Renal cortical epithelial cell (primary cell): ENCODE data around the gene SPATA31A3. TPM values are rescaled to one million over a fixed set of nuclear protein-coding genes. Genes with fewer than 3 reads are reported as not detected.
"Not testable (repeated sequence)": the region's sequence is repeated elsewhere in the genome, so short reads cannot be mapped to it uniquely, and the experiment has no call there.

Source experiments
- DNase-seq: peaks from one replicate; pipeline ENCODE4 v3.0.0-alpha.2; 2011; ENCODE audit warnings: low read depth
- total RNA-seq: library from RNA; depleted of rRNA; stranded (reverse); fragments of >200 nt; gene quantifications from 2 replicates; pipeline ENCODE4 v1.2.3, GENCODE V29; 2014

The SPATA31A3 gene
- total RNA-seq = not detected in 2 replicates

DNA sequence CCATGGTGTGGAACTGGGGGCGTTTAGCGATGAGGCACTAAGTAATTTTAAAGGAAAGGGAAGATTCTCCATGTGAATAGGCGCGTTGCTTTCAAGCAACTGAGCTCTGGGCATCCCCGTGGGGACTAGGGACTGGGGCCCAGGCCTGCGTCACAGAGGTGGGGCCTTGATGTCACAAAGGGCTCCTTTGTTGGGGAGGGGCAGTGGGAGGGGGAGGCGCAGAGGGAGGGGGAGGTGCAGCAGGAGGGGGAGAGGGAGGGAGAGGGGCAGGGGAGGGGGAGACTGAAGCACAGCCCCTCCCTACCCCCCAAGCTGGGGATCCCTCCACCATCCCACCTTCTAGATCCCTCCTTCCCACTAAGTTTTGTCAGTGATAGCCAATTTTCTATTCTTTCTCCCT lies at the start of gene SPATA31A3:
Gene SPATA31A3 (minus strand): TSS at position 101 of the 400 bp plus-strand sequence. CDS start 29 bp downstream, at position 72.
- DNase-seq = not testable (repeated sequence)

DNA sequence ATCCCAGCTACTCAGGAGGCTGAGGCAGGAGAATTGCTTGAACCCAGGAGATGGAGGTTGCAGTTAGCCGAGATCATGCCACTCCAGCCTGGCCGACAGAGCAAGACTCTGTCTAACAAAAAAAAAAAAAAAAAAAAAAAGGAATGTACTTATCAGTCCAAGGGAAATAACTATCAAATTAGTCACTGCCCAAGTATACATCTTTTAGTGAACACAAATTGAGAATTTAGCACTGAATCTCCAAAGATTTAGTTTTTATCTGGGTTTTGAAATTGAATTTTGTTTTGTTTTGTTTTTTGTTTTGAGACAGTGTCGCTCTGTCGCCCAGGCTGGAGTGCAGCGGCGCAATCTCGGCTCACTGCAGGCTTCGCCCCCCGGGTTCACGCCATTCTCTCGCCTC lies 39.8 kb downstream of the SPATA31A3 start:
- DNase-seq = not testable (repeated sequence)

DNA sequence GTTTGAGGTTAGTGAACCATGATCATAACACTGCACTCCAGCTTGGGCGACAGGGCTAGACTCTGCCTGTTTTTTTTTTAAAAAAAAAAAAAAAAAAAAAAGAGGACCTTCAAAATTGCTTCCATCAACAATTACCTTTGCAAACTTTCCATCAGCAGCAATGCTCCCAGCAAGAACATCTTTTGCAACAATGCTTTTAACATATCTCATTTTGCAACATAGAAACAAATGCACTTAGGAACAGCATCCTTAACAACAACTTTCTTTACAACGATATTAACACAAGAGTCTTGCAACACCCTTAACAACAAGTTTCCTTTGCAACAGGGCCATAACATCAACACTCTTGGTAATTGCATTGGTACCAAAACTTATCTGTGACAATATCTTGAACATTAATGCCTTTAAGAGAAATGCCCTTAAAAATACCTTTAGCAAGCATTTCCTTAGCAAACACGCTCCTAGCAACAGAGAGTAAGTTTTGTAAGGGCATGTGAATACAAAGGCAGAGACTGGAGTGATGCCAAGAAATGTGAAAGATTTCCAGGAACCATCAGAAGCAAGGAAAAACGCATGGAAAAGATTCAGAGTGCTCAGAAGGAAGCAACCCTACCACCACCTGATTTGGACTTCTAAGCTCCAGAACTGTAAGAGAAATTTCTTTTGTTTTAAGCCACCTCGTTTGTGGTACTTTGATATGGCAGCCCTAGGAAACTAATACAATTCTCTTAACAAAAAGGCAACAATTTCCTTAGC lies 49.8 kb downstream of the SPATA31A3 start:
- peak; percentile 30 for DNase-seq

DNA sequence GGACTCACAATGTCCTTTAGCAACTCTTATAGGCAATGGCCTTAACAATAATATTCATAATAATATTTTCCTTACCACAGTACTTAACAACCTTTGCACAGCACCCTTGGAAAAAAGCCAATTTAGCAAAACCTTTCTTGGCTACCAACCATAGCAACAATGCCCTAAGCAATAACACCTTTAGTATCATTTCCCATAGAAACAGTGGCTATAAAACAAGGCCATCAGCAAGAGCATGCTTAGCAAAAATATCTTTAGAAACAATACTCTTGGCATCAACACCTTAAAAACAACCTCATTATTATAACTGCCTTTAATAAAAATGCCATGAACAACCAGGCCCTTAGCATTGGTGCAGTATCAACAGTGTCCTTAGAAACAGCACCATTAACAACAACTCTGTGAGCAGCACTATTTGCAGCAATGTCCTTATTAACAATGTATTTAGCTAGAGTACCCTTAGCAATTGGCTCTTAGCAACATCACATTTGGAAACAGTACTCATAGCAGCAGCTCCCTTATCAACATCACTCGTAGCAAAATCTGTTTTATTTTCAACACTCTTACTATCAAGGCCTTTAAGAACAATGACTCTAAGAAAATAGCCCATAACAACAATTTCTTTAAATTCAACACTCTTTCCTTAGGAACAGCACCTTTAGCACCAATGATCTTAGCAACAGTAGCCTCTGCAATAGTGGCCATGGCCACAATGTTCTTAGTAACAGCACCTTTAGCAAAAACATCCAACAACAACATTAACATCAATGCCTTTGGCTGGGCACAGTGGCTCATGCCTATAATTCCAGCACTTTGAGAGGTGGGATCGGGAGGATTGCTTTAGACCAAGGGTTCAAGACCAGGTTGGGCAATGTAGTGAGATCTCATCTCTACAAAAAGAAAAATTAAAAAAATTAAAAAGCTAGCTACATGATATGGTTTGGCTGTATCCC lies 52.2 kb downstream of the SPATA31A3 start:
- DNase-seq = not testable (repeated sequence)

DNA sequence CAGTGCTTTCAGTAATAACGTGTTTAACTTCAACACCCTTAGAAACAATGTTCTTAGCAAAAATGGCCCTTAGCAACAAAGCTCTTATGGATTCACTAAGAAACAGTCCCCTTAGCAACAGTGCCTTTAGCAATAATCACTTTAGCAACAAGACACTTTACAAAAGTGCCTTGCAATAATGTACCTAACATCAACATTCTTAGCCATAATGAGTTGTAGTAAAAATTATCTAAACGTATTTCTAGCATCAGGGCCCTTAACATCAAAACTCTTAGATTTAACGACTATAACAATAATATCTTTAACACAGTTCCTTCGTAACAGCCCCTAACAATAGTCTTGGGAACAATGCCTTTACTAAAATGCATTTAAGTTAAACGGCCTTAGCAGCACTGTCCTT lies 54.0 kb downstream of the SPATA31A3 start:
- not testable (repeated sequence) for DNase-seq

DNA sequence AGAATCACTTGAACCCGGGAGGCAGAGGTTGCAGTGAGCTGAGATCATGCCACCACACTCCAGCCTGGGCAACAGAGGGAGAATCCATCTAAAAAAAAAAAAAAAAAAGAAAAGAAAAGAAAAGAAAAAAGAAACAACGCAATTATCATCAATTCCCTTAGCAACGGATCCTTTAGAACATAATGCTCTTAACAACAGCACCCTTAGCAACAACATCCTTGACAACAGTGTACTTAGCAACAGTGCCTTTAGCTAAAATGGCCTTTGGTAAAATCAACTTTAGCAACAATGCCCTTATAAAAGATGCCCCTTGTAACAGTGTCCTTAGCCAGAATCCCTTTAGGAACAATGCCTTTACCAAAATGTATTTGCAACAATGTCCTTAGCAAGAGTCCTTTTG lies 54.7 kb downstream of the SPATA31A3 start:
- not testable (repeated sequence) for DNase-seq

Other genes starting within 250 kb of the SPATA31A3 start
- gene ZNF658, start 91.8 kb downstream of the SPATA31A3 start, total RNA-seq = 3.6 and 6.7 TPM in 2 replicates